HL-60 (cell line): ENCODE measurements around the gene UBQLN1.
A peak's percentile ranks its signal among the peaks of the same experiment; 100 is the strongest.

ENCODE experiments used
- CTCF ChIP-seq: IDR thresholded peaks from one replicate; pipeline ENCODE4 v1.5.1; 2011; ENCODE audit warnings: low read length, control low read depth, inconsistent platforms; ENCODE audit not compliant: insufficient read depth
- POLR2AphosphoS5 ChIP-seq: IDR thresholded peaks from 2 replicates; pipeline ENCODE4 v1.6.1; 2012; ENCODE audit warnings: low read depth
- REST ChIP-seq: IDR thresholded peaks from 2 replicates; pipeline ENCODE4 v1.6.1; 2012; ENCODE audit warnings: low read depth; ENCODE audit not compliant: insufficient replicate concordance

GRCh38 chr9:83649515-83649914 is 58.2 kb downstream of the UBQLN1 start:
- TF ChIP-seq CTCF (no peak), POLR2AphosphoS5 (0 out of 2 replicates have a peak, but pooled peaks have one; percentile 10), REST (no peak)
